IMR-90 (cell line): ENCODE results near the gene KDM6A. TPM values are rescaled to one million over a fixed set of nuclear protein-coding genes. Genes with fewer than 3 reads are reported as not detected.
A peak's percentile ranks its signal among the peaks of the same experiment; 100 is the strongest.

ENCODE experiments used
- ATAC-seq: fragments of 200-7000 bp; cut with Tn5 transposase; 2 replicates; pipeline ENCODE4 v1.9.1; 2020; ENCODE audit warnings: low read depth, mild to moderate bottlenecking, moderate library complexity
- BruUV-seq: library from RNA; stranded (reverse); fragments of 400-500 nt; replicated peaks from 2 replicates; lab custom pipeline; 2021; lab: Mats Ljungman, UMichigan
- CTCF ChIA-PET: fragments of 300-600 bp; formaldehyde crosslinking; extraction: SDS; loops from one replicate; lab custom pipeline; 2021; ENCODE audit warnings: antibody characterized with exemption; lab: Yijun Ruan, JAX
- POLR2A ChIA-PET: fragments of 300-600 bp; sonication (Branson Sonifier 250); formaldehyde crosslinking; loops from one replicate; lab custom pipeline; 2022; ENCODE audit warnings: antibody characterized with exemption; ENCODE audit not compliant: unreplicated experiment; lab: Charles Lee
- DNase-seq: peaks from one replicate; pipeline ENCODE4 v3.0.0; 2013
- H2AFZ ChIP-seq: replicated peaks from 2 replicates; pipeline ENCODE3; 2013; ENCODE audit warnings: low read length, mild to moderate bottlenecking; ENCODE audit not compliant: poor library complexity
- H2AK5ac ChIP-seq: 2 replicates; pipeline ENCODE4 v1.6.1; 2013; ENCODE audit warnings: low read depth, low read length, inconsistent platforms
- H2AK9ac ChIP-seq: replicated peaks from 2 replicates; pipeline ENCODE3; 2013; ENCODE audit warnings: mild to moderate bottlenecking, low read depth, low read length, moderate library complexity; ENCODE audit not compliant: poor library complexity
- H2BK120ac ChIP-seq: 2 replicates; pipeline ENCODE4 v1.6.1; 2013; ENCODE audit warnings: low read depth, low read length, inconsistent platforms
- H2BK15ac ChIP-seq: 3 replicates; pipeline ENCODE4 v1.6.1; 2013; ENCODE audit warnings: low read depth, low read length, inconsistent platforms
- H2BK20ac ChIP-seq: 2 replicates; pipeline ENCODE4 v1.6.1; 2013; ENCODE audit warnings: low read depth, mild to moderate bottlenecking, inconsistent platforms, low read length, moderate library complexity
- H2BK5ac ChIP-seq: 2 replicates; pipeline ENCODE4 v1.6.1; 2013; ENCODE audit warnings: mild to moderate bottlenecking, low read depth, low read length, inconsistent platforms; ENCODE audit not compliant: poor library complexity, severe bottlenecking
- H3K14ac ChIP-seq: replicated peaks from 2 replicates; pipeline ENCODE4 v1.6.1; 2013; ENCODE audit warnings: low read depth, low read length, inconsistent platforms
- H3K18ac ChIP-seq: 2 replicates; pipeline ENCODE4 v1.6.1; 2013; ENCODE audit warnings: low read depth, low read length, control low read depth
- H3K23ac ChIP-seq: 2 replicates; pipeline ENCODE4 v1.6.1; 2013; ENCODE audit warnings: low read depth, low read length, inconsistent platforms
- H3K27ac ChIP-seq: 2 replicates; pipeline ENCODE4 v1.5.1; 2013; ENCODE audit warnings: mild to moderate bottlenecking, control low read depth, low read length; ENCODE audit not compliant: insufficient read depth
- H3K27me3 ChIP-seq: 2 replicates; pipeline ENCODE4 v1.6.1; 2013; ENCODE audit warnings: low read length; ENCODE audit not compliant: control insufficient read depth, insufficient read depth
- H3K36me3 ChIP-seq: 2 replicates; pipeline ENCODE4 v1.6.1; 2013; ENCODE audit warnings: low read length, mixed read lengths; ENCODE audit not compliant: control insufficient read depth, insufficient read depth
- H3K4ac ChIP-seq: 2 replicates; pipeline ENCODE4 v1.6.1; 2013; ENCODE audit warnings: low read depth, low read length, inconsistent platforms
- H3K4me1 ChIP-seq: 2 replicates; pipeline ENCODE4 v1.6.1; 2013; ENCODE audit warnings: low read length, mixed read lengths; ENCODE audit not compliant: control insufficient read depth, insufficient read depth
- H3K4me2 ChIP-seq: 2 replicates; pipeline ENCODE4 v1.6.1; 2013; ENCODE audit warnings: low read depth, mild to moderate bottlenecking, control low read depth, low read length, moderate library complexity
- H3K4me3 ChIP-seq: 2 replicates; pipeline ENCODE4 v1.5.1; 2013; ENCODE audit warnings: low read depth, mild to moderate bottlenecking, control low read depth, low read length, moderate library complexity; ENCODE audit not compliant: insufficient read depth
- H3K56ac ChIP-seq: 2 replicates; pipeline ENCODE4 v1.6.1; 2013; ENCODE audit warnings: low read length, inconsistent platforms; ENCODE audit not compliant: insufficient read depth; ENCODE audit errors: extremely low read depth
- H3K79me1 ChIP-seq, 2 experiments: 2 replicates each; pipeline ENCODE4 v1.6.1; 2013; ENCODE audit warnings: low read length in 2 of 2, inconsistent platforms in 1 of 2, low read depth in 1 of 2
- H3K9ac ChIP-seq: 2 replicates; pipeline ENCODE4 v1.6.1; 2013; ENCODE audit warnings: low read depth, low read length, control low read depth
- H3K9me1 ChIP-seq: 2 replicates; pipeline ENCODE4 v1.6.1; 2013; ENCODE audit warnings: low read length, inconsistent platforms; ENCODE audit not compliant: insufficient read depth
- H3K9me3 ChIP-seq: 2 replicates; pipeline ENCODE4 v1.6.1; 2013; ENCODE audit warnings: low read length; ENCODE audit not compliant: control insufficient read depth, insufficient read depth
- H4K20me1 ChIP-seq: 2 replicates; pipeline ENCODE4 v1.6.1; 2013; ENCODE audit warnings: low read length, inconsistent platforms; ENCODE audit not compliant: insufficient read depth
- H4K5ac ChIP-seq: 2 replicates; pipeline ENCODE4 v1.6.1; 2013; ENCODE audit warnings: mild to moderate bottlenecking, low read depth, low read length, control low read depth
- H4K8ac ChIP-seq, 2 experiments: 2 replicates each; pipeline ENCODE4 v1.6.1; 2013; ENCODE audit warnings: low read depth in 2 of 2, low read length in 2 of 2, control low read depth in 1 of 2, inconsistent platforms in 1 of 2
- H4K91ac ChIP-seq: 2 replicates; pipeline ENCODE4 v1.6.1; 2013; ENCODE audit warnings: low read depth, low read length, inconsistent platforms; ENCODE audit not compliant: insufficient read depth
- BHLHE40 ChIP-seq: fragments of 150-350 bp; IDR thresholded peaks from 2 replicates; pipeline ENCODE4 v1.6.1; 2016; ENCODE audit warnings: mild to moderate bottlenecking, low read depth, low read length
- MXI1 ChIP-seq: IDR thresholded peaks from 2 replicates; pipeline ENCODE4 v1.6.1; 2012; ENCODE audit warnings: low read depth, mild to moderate bottlenecking, low read length, moderate library complexity, borderline replicate concordance
- NFE2L2 ChIP-seq: fragments of 150-350 bp; IDR thresholded peaks from 2 replicates; pipeline ENCODE4 v1.6.1; 2016; ENCODE audit warnings: low read depth, mild to moderate bottlenecking, low read length
- POLR2A ChIP-seq: IDR thresholded peaks from 2 replicates; pipeline ENCODE4 v1.6.1; 2012; ENCODE audit warnings: mild to moderate bottlenecking, low read depth, low read length
- whole genome bisulfite sequencing, 2 experiments: methylation state at CpG; one replicate each; pipeline versions ENCODE4 v1.1.5 to v1.1.7; 2013; ENCODE audit warnings: missing lambda C conversion rate in 2 of 2; ENCODE audit not compliant: insufficient read length in 1 of 2; ENCODE audit errors: extremely low coverage in 2 of 2; 5-methylcytosine and 5-hydroxymethylcytosine counted together
- dilution Hi-C: fragments of 300-500 bp; cut with HindIII; formaldehyde crosslinking; loops from one replicate; pipeline ENCODE4 v1.14.3; 2018; ENCODE audit warnings: low sequenced_read_pairs; ENCODE audit not compliant: unreplicated experiment
- in situ Hi-C: fragments of 300-500 bp; cut with MboI; formaldehyde crosslinking; loops from 3 replicates; pipeline ENCODE4 v1.14.3; 2019; ENCODE audit warnings: low sequenced_read_pairs, inconsistent platforms, mixed read lengths
- intact Hi-C: fragments of 100-400 bp; cut with micrococcal nuclease; formaldehyde crosslinking; loops from 2 replicates; pipeline ENCODE4 v1.10.0; 2022
- polyA plus RNA-seq, 3 experiments: library from polyadenylated mRNA; depleted of rRNA; stranded (reverse); fragments of >200 nt; gene quantifications; 2 replicates each; pipeline ENCODE4 v1.2.3, GENCODE V29; 2012; ENCODE audit warnings: low replicate concordance in 1 of 3
- total RNA-seq: library from RNA; depleted of rRNA; stranded (reverse); fragments of >200 nt; gene quantifications from 2 replicates; pipeline ENCODE4 v1.2.3, GENCODE V29; 2012

KDM6A gene
- total and polyA plus RNA-seq, 2 of the 4 experiments (the other 2 are of a cell fraction) = 11.7 to 24.9 TPM

DNA sequence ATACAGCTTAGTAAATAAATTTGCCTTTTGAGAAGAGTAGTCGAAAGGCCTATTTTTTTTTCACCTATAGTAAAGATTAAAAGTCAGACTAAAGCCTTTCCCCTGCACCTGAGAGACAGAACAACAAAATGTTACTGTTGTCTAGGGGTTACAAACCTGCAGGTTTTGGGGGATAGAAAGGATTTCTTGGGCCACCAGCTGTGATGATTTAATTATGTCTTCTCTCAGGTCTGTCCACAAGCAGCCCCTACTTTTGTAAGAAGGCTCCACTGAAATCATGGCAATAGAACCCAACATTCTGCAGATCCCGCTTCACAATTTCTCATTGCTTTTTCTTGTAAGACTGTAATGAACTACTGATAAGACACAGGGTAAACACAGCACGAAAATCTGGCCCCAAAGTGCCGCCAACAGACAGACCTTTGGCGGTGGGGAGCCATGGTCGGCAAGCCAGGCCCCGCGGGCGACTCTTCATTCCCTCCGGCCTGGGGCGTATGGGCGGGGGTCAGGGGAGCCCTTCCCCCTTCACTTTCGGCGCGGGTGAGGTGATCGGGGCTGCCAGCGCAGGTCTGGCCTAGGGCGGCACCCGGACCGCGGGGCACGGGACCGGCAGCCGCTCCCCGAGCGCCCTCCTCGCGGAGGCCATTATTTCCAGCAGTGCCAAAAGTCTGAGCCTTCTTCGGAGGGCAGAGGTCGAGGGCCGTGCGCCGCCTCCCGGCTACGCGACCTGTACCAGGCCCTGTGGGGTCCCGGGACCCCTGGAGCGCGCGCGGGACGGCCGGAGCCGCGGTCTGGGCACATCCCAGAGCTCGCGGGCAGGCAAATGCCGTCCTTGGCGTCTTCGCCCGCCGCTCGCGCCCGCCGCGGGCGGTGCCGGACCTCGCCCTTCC lies 812 bp upstream of the KDM6A start:
- Histone ChIP-seq H3K9me1 (no peaks in the 10 kb centered on the region), H4K91ac (peak overlapping the region; percentile 56; the same call in 1 of the 2 replicates), H3K9me3 (no peaks in the 10 kb centered on the region), H3K4ac (peak overlapping the region; percentile 64), H3K9ac (peak overlapping the region; percentile 86), H2AFZ (peak overlapping the region; percentile 96), H2BK120ac (peak overlapping the region; percentile 35; the same call in 1 of the 2 replicates), H4K5ac (peak overlapping the region; percentile 73), H2BK15ac (no peak overlapping the region), H3K56ac (peak overlapping the region; percentile 48; the same call in 1 of the 2 replicates), H4K20me1 (peaks cover 10% of the 10 kb centered on the region; the same call in 1 of the 2 replicates), H2AK9ac (peak overlapping the region; percentile 89), H3K27ac (peak overlapping the region; percentile 76), H3K4me2 (peak overlapping the region; percentile 98), H3K4me3 (peak overlapping the region; percentile 81), H2AK5ac (no peak overlapping the region), H4K8ac (peak overlapping the region; percentile 17 to 80; a peak in 3 of 4 replicates), H3K14ac (peak overlapping the region; percentile 87), H3K27me3 (no peaks in the 10 kb centered on the region), H3K36me3 (no peaks in the 10 kb centered on the region), H2BK20ac (no peak overlapping the region), H3K23ac (peak overlapping the region; percentile 90), H3K4me1 (no peaks in the 10 kb centered on the region), H3K79me1 (peaks cover 4 to 19% of the 10 kb centered on the region in 2 experiments; a peak in 3 of 4 replicates), H3K18ac (peak overlapping the region; percentile 22; the same call in 1 of the 2 replicates), H2BK5ac (peak overlapping the region; percentile 61)
- dilution Hi-C loops (no loop called here), intact Hi-C loops (loop anchor here (2.0 to 10.0 kb wide), 3 partner anchors 315 to 917 kb away; partner anchors contain the start of gene FUNDC1), in situ Hi-C loops (no loop called here)
- ATAC-seq (peak; percentile 16), DNase-seq (peak; percentile 18)
- TF ChIP-seq NFE2L2 = no peak
- TF ChIP-seq POLR2A = no peak
- no peak for TF ChIP-seq MXI1
- TF ChIP-seq BHLHE40 = peak; percentile 71; the same call in 1 of the 2 replicates
- TSS peak; percentile 45 for BruUV-seq
- WGBS, 2 experiments = 0% methylated on average over 11 of the region's 60 CpGs; no CpG with 5 or more reads in 1 of the 2 experiments
- ChIA-PET CTCF (no interaction called here), POLR2A (interaction anchor here (0.5 to 0.9 kb wide), 3 partner anchors 22 to 197 kb away, joined by 3 to 7 read pairs (median 6); no protein-coding TSS in a partner anchor)
